Progenitor cell of endocrine pancreas (in vitro differentiated cells): ENCODE data around the gene GFER. TPM values are rescaled to one million over a fixed set of nuclear protein-coding genes. Genes with fewer than 3 reads are reported as not detected.

ENCODE experiments used
- DNase-seq: peaks from one replicate; pipeline ENCODE4 v3.0.0; 2021; ENCODE audit warnings: low spot score; ENCODE audit not compliant: unreplicated experiment
- H3K27ac Mint-ChIP-seq: 2 replicates; pipeline ENCODE4 v1.8.0; 2021; ENCODE audit warnings: mild to moderate bottlenecking, moderate library complexity, mixed read lengths
- H3K27me3 Mint-ChIP-seq: 2 replicates; pipeline ENCODE4 v1.8.0; 2021; ENCODE audit warnings: mixed read lengths
- H3K36me3 Mint-ChIP-seq: 2 replicates; pipeline ENCODE4 v1.8.0; 2022; ENCODE audit warnings: mixed read lengths; ENCODE audit not compliant: insufficient read depth
- H3K4me1 Mint-ChIP-seq: 2 replicates; pipeline ENCODE4 v1.8.0; 2021; ENCODE audit warnings: low read depth, mixed read lengths
- H3K4me3 Mint-ChIP-seq: 2 replicates; pipeline ENCODE4 v1.8.0; 2021; ENCODE audit warnings: low read depth, mild to moderate bottlenecking, moderate library complexity, mixed read lengths
- H3K9me3 Mint-ChIP-seq: 2 replicates; pipeline ENCODE4 v1.8.0; 2021; ENCODE audit warnings: low read depth, mixed read lengths
- total RNA-seq: library from RNA; stranded (reverse); gene quantifications from 2 replicates; pipeline ENCODE4 v1.2.1, GENCODE V29; 2021
- TF ChIP-seq, protein P1 (sequence below): fragments of 200-600 bp; sonication (generic); IDR thresholded peaks from one replicate; pipeline ENCODE4 v1.5.0; 2021; ENCODE audit warnings: antibody characterized with exemption, mild to moderate bottlenecking; ENCODE audit not compliant: unreplicated experiment

GFER gene
- total RNA-seq, 1 donor from 2014 or later: 32.9 TPM

DNA sequence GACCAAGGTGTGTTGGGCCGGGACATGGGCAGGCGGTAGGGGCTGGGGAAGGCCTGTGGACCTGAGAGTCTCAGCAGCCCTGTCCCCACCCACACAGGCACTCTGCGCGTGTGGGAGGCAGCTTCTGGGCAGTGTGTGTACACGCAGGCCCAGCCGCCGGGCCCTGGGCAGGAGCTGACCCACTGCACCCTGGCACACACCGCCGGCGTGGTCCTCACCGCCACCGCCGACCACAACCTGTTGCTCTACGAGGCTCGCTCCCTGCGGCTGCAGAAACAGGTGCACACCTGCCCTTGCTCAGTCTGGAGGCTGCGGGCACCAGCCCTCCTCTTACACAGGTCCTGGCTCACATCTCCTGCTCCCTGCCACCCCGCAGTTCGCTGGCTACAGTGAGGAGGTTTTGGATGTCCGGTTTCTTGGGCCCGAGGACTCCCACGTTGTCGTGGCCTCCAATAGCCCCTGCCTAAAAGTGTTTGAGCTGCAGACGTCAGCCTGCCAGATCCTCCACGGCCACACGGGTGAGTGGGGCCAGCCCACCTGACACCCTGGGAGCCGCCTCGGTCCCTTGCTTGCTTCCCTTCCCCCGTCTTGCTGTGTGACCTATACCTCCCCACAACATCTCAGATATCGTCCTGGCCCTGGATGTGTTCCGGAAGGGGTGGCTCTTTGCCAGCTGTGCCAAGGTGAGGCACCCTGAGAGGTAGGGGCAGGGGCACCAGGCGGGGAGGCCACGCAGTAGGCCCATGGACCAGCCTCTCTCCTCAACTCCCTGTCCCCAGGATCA, 8.4 kb upstream of the GFER start:
- Mint-ChIP-seq H3K4me3 (peak overlapping the region; percentile 16), H3K36me3 (peaks cover 7% of the 10 kb centered on the region), H3K27me3 (peaks cover 14% of the 10 kb centered on the region), H3K9me3 (no peaks in the 10 kb centered on the region), H3K27ac (no peak overlapping the region), H3K4me1 (peaks cover 14% of the 10 kb centered on the region)
- TF ChIP-seq, protein P1, sequence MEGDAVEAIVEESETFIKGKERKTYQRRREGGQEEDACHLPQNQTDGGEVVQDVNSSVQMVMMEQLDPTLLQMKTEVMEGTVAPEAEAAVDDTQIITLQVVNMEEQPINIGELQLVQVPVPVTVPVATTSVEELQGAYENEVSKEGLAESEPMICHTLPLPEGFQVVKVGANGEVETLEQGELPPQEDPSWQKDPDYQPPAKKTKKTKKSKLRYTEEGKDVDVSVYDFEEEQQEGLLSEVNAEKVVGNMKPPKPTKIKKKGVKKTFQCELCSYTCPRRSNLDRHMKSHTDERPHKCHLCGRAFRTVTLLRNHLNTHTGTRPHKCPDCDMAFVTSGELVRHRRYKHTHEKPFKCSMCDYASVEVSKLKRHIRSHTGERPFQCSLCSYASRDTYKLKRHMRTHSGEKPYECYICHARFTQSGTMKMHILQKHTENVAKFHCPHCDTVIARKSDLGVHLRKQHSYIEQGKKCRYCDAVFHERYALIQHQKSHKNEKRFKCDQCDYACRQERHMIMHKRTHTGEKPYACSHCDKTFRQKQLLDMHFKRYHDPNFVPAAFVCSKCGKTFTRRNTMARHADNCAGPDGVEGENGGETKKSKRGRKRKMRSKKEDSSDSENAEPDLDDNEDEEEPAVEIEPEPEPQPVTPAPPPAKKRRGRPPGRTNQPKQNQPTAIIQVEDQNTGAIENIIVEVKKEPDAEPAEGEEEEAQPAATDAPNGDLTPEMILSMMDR: no peak
- DNase-seq: no peak

DNA sequence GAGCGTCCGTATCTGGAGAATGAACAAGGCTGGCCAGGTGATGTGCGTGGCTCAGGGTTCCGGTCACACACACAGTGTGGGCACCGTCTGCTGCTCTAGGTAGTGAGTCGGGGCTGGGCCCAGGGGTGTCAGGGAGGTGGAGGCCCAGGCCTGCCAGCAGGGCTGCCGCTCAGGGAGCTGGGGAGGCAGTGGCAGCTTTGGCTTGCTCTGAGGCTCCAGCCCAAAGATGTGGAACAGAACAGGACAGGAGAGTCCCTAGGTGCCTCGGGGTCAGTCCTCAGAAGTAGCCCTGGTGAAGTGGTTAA, 7.8 kb upstream of the GFER start:
- Mint-ChIP-seq H3K4me3 (no peak overlapping the region), H3K27me3 (peaks cover 19% of the 10 kb centered on the region), H3K36me3 (peaks cover 7% of the 10 kb centered on the region), H3K27ac (no peak overlapping the region), H3K9me3 (no peaks in the 10 kb centered on the region), H3K4me1 (peaks cover 13% of the 10 kb centered on the region)
- TF ChIP-seq, protein P1: no peak
- no peak for DNase-seq

DNA sequence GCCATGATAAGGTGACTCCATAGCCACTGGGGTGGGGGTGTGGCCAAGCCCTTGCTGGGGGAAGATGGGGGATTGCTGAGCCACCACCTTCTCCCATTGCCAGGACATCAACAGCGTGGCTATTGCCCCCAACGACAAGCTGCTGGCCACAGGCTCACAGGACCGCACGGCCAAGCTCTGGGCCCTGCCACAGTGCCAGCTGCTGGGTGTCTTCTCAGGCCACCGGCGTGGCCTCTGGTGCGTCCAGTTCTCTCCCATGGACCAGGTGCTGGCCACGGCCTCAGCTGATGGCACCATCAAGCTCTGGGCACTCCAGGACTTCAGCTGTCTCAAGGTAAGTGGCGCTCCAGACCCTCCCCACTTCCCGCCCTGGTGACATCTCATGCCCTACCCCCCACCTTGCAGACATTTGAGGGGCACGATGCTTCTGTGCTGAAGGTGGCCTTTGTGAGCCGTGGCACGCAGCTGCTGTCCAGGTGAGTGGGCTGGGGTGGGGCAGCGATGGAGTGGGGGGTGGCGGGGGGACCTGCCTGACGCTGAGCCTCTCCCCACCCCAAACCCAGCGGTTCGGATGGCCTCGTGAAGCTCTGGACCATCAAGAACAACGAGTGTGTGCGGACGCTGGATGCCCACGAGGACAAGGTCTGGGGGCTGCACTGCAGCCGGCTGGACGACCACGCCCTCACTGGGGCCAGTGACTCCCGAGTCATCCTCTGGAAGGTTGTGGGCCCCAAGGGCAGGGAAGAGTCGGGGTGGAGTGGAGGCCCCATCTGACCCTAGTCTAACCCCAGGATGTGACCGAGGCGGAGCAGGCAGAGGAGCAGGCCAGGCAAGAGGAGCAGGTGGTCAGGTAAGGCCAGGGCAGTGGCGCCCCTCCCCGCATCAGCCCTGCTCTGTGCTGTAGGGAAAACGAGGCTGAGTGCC, 6.8 kb upstream of the GFER start:
- no peak overlapping the region for H3K27ac Mint-ChIP-seq
- no peak overlapping the region for H3K4me3 Mint-ChIP-seq
- H3K27me3 Mint-ChIP-seq: peaks cover 29% of the 10 kb centered on the region
- peaks cover 6% of the 10 kb centered on the region for H3K4me1 Mint-ChIP-seq
- peaks cover 7% of the 10 kb centered on the region for H3K36me3 Mint-ChIP-seq
- TF ChIP-seq, protein P1: no peak
- no peak for DNase-seq
- no peaks in the 10 kb centered on the region for H3K9me3 Mint-ChIP-seq

DNA sequence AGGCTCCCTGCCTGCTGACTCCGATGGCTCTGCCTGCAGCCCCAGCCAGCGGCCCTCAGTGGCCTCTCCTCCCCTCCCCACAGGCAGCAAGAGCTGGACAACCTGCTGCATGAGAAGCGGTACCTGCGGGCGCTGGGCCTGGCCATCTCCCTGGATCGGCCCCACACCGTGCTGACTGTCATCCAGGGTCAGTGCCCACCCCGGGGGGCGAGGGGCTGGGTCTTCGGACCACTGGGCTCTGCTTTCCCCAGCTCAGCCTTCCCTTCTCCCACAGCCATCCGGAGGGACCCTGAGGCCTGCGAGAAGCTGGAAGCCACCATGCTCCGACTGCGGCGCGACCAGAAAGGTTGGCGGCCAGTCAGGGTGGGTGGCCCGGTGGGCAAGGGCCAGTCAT, 6.1 kb upstream of the GFER start:
- Mint-ChIP-seq H3K36me3 (peaks cover 7% of the 10 kb centered on the region), H3K4me1 (peaks cover 2% of the 10 kb centered on the region), H3K4me3 (no peak overlapping the region), H3K27ac (no peak overlapping the region), H3K27me3 (peaks cover 36% of the 10 kb centered on the region), H3K9me3 (no peaks in the 10 kb centered on the region)
- TF ChIP-seq, protein P1: no peak
- no peak for DNase-seq

DNA sequence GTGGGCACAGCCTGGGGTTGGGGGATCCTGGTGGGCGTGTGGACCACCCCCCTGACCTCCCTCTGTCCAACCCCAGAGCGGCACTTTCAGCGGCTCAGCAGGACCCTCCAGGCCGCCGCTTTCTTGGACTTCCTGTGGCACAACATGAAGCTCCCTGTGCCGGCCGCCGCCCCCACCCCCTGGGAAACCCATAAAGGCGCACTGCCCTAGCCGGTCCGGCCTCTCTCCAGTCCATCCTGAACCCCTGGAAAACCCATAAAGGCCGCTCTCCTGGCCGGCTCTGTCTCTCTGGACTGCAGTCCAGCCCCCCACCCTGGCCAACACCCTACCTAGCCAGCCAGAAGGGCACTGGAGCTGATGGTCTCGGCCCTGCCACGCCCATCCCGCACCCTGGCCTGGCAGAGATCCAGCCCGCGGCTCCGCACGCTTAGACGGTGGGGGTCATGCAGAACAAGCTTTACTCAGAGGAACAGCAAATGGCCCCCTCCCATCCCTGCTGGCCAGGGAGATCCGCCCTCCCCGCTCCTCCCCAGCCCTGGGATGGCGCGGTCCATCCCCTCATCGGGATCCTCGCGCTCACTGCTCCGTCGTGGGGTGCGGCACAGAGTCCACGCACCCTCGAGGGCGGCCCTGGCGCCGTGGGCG, 5.4 kb upstream of the GFER start:
- H3K4me3 Mint-ChIP-seq: no peak overlapping the region

More for the DNA sequence above, 5.4 kb upstream of the GFER start:
- H3K9me3 Mint-ChIP-seq: no peaks in the 10 kb centered on the region
- DNase-seq: no peak
- TF ChIP-seq, protein P1: no peak
- H3K27ac Mint-ChIP-seq: no peak overlapping the region
- H3K27me3 Mint-ChIP-seq: peaks cover 40% of the 10 kb centered on the region
- H3K4me1 Mint-ChIP-seq: peaks cover 5% of the 10 kb centered on the region
- peaks cover 7% of the 10 kb centered on the region for H3K36me3 Mint-ChIP-seq
